CD14-positive monocyte (primary cell): ENCODE data around the gene TSPAN10. TPM values are rescaled to one million over a fixed set of nuclear protein-coding genes. Genes with fewer than 3 reads are reported as not detected.

Experiments
- DNase-seq, 3 donors: peaks; one replicate each; pipeline ENCODE4 v3.0.0-alpha.2; 2011 to 2022
- H2AFZ ChIP-seq: 2 replicates; pipeline ENCODE4 v1.6.0; 2012; ENCODE audit warnings: mild to moderate bottlenecking, low read depth, low read length, inconsistent platforms; ENCODE audit not compliant: insufficient read depth, poor library complexity, severe bottlenecking
- H3K27ac ChIP-seq, 2 donors: 1 replicate in 1 of 2; 2 replicates in 1 of 2; pipeline ENCODE4 v1.5.1; 2012 to 2013; ENCODE audit warnings: low read length in 2 of 2, control low read depth in 1 of 2, inconsistent platforms in 1 of 2, low read depth in 1 of 2, mild to moderate bottlenecking in 1 of 2
- H3K27me3 ChIP-seq, 2 donors: one replicate each; pipeline versions ENCODE4 v1.6.0 to v1.6.1; 2011 to 2013; ENCODE audit warnings: low read length in 2 of 2; ENCODE audit not compliant: control insufficient read depth in 2 of 2, insufficient read depth in 2 of 2
- H3K36me3 ChIP-seq, 2 donors: replicated peaks in 1 of 2; 1 replicate in 1 of 2; 2 replicates in 1 of 2; pipeline versions ENCODE4 v1.5.1 to v1.6.1; 2012 to 2013; ENCODE audit warnings: low read length in 2 of 2, control low read depth in 1 of 2, inconsistent platforms in 1 of 2, mild to moderate bottlenecking in 1 of 2; ENCODE audit not compliant: insufficient read depth in 2 of 2, control insufficient read depth in 1 of 2
- H3K4me1 ChIP-seq, 2 donors: 1 replicate in 1 of 2; 2 replicates in 1 of 2; pipeline versions ENCODE4 v1.5.1 to v1.6.1; 2012 to 2013; ENCODE audit warnings: low read length in 2 of 2, control low read depth in 1 of 2, inconsistent platforms in 1 of 2, mild to moderate bottlenecking in 1 of 2, moderate library complexity in 1 of 2; ENCODE audit not compliant: insufficient read depth in 2 of 2, control insufficient read depth in 1 of 2
- H3K4me2 ChIP-seq: replicated peaks from 2 replicates; pipeline ENCODE3; 2012; ENCODE audit warnings: low read length, moderate library complexity, mild to moderate bottlenecking; ENCODE audit not compliant: poor library complexity, severe bottlenecking; ENCODE audit errors: extremely low read depth
- H3K4me3 ChIP-seq, 3 experiments: fragments of 200-600 bp in 1 of 3; sonication (generic) in 1 of 3; replicated peaks in 1 of 3; 1 replicate in 2 of 3; 2 replicates in 1 of 3; pipeline ENCODE4 v1.5.1; 2011 to 2013; ENCODE audit warnings: low read length in 3 of 3, mild to moderate bottlenecking in 3 of 3, control low read depth in 2 of 3, low read depth in 2 of 3, inconsistent platforms in 1 of 3, moderate library complexity in 1 of 3
- H3K79me2 ChIP-seq: 2 replicates; pipeline ENCODE4 v1.6.0; 2012; ENCODE audit warnings: mild to moderate bottlenecking, control low read depth, inconsistent platforms, low read length, moderate library complexity; ENCODE audit not compliant: insufficient read depth
- H3K9ac ChIP-seq: 2 replicates; pipeline ENCODE4 v1.6.0; 2017; ENCODE audit warnings: low read length, mild to moderate bottlenecking; ENCODE audit not compliant: insufficient read depth, poor library complexity, severe bottlenecking
- H3K9me3 ChIP-seq, 2 donors: replicated peaks in 1 of 2; 1 replicate in 1 of 2; 2 replicates in 1 of 2; pipeline versions ENCODE4 v1.5.1 to v1.6.1; 2012 to 2013; ENCODE audit warnings: low read length in 2 of 2, control low read depth in 1 of 2; ENCODE audit not compliant: control insufficient read depth in 1 of 2, insufficient read depth in 1 of 2
- H4K20me1 ChIP-seq: 2 replicates; pipeline ENCODE4 v1.6.0; 2012; ENCODE audit warnings: mild to moderate bottlenecking, low read length, control low read depth, moderate library complexity; ENCODE audit not compliant: insufficient read depth
- H3K27ac Mint-ChIP-seq, 7 donors: one replicate each; pipeline ENCODE4 v1.8.0; 2020; ENCODE audit warnings: mild to moderate bottlenecking in 7 of 7, mixed read lengths in 7 of 7, moderate library complexity in 6 of 7, inconsistent platforms in 2 of 7
- H3K27me3 Mint-ChIP-seq, 3 donors: one replicate each; pipeline ENCODE4 v1.8.0; 2021 to 2022; ENCODE audit warnings: low read depth in 3 of 3, mild to moderate bottlenecking in 3 of 3, mixed read lengths in 3 of 3, moderate library complexity in 3 of 3, inconsistent platforms in 1 of 3
- H3K36me3 Mint-ChIP-seq, 2 donors: one replicate each; pipeline ENCODE4 v1.8.0; 2020; ENCODE audit warnings: mixed read lengths in 2 of 2, inconsistent platforms in 1 of 2, mild to moderate bottlenecking in 1 of 2
- H3K4me1 Mint-ChIP-seq: one replicate; pipeline ENCODE4 v1.8.0; 2020; ENCODE audit warnings: mild to moderate bottlenecking, mixed read lengths
- H3K4me3 Mint-ChIP-seq, 2 donors: one replicate each; pipeline ENCODE4 v1.8.0; 2020; ENCODE audit warnings: mild to moderate bottlenecking in 2 of 2, mixed read lengths in 2 of 2, moderate library complexity in 1 of 2
- H3K9me3 Mint-ChIP-seq, 7 donors: one replicate each; pipeline ENCODE4 v1.8.0; 2020 to 2022; ENCODE audit warnings: mixed read lengths in 7 of 7, mild to moderate bottlenecking in 6 of 7, moderate library complexity in 6 of 7, inconsistent platforms in 2 of 7
- WGBS: methylation state at CpG from one replicate; pipeline ENCODE4 v1.1.5; 2013; ENCODE audit warnings: missing lambda C conversion rate; ENCODE audit not compliant: insufficient coverage; 5-methylcytosine and 5-hydroxymethylcytosine counted together
- intact Hi-C, 2 donors: fragments of 100-400 bp; cut with micrococcal nuclease; formaldehyde crosslinking; loops; one replicate each; pipeline versions ENCODE4 v1.15.0 to v1.15.1; 2023
- polyA minus RNA-seq: library from RNA; depleted of rRNA, polyadenylated mRNA; stranded (reverse); fragments of >200 nt; gene quantifications from 2 replicates; pipeline ENCODE4 v1.2.3, GENCODE V29; 2012
- polyA plus RNA-seq, 3 donors: library from polyadenylated mRNA; depleted of rRNA in 1 of 3; unstranded in 2 of 3; stranded (reverse) in 1 of 3; fragments of 300-500 nt in 2 of 3; fragments of >200 nt in 1 of 3; fragmentation: Illumina TruSeq in 2 of 3; gene quantifications; 1 replicate in 2 of 3; 2 replicates in 1 of 3; pipeline ENCODE4 v1.2.3, GENCODE V29; 2012 to 2021
- total RNA-seq, 12 experiments: library from RNA in 1 of 12; stranded (reverse) in 1 of 12; fragments of 120-200 nt in 1 of 12; gene quantifications; one replicate each; pipeline ENCODE4 v1.2.4 and lab custom pipeline; 2013 to 2026; ENCODE audit warnings: mixed read lengths in 6 of 12, inconsistent platforms in 1 of 12
- TF ChIP-seq, protein P1 (sequence below): fragments of 200-600 bp; IDR thresholded peaks from one replicate; pipeline ENCODE4 v1.8.0; 2022; ENCODE audit warnings: antibody characterized with exemption, mild to moderate bottlenecking

TSPAN10 gene
- 0.10 TPM for total RNA-seq (2013)
- polyA plus RNA-seq, result not detected
- polyA minus RNA-seq, result 0.14 TPM in 1 of 2 replicates, not detected in the other
- 0 to 1.5 (median 0.16) reads per million in 11 experiments for total RNA-seq (lab: John Stamatoyannopoulos, UW)

DNA sequence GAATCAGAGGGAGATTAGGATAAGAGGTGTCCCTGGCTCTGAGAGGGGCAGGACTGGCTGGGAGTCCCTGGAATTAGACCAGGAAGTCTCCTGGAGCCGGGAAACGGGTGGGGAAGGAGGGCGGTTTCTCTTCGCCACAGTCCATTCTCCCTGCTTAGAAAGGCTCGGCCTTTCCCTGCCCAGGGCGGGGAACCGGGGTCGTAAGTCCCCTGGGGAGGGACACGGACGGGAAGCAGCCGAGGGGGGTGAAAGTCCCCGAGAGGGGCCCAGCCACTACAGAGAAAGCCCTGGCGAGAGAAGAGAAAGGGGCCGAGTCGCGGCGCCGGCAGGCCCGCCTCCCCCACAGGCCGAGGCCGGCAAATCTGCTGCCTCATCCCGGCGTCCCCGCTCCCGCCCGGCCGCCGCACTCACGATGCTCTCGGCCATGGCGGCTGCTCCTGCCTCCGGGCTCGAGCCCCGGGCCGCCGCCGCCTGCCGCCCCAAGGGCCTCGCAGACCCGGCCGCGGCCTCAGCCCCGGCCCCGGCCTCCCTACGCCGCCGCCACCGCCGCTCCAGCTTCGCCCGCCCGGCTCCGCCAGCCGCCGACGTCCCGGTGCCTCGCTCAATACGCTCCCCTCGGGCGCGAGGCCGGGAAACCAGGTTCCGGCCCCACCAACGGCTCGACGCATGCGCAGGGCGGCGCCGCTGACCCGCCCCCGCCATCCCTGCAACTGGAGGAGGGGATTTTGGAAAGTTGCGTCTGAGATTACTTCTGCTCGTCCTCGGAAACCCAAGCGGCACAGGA, at the start of gene TSPAN10, which contains the start of gene NPLOC4:
Gene TSPAN10, plus strand, starts transcription at position 692 of the 784 bp plus-strand sequence. CDS start 5,217 bp downstream, outside the sequence.
Gene NPLOC4, minus strand, starts transcription at position 608 of the 784 bp plus-strand sequence. Its CDS starts 182 bp downstream, at position 426.
- Histone ChIP-seq H3K4me2 (peak within 1 kb of the TSS; percentile 87), H3K27me3 (no peaks in the 10 kb centered on the region), H3K4me3 (peak within 1 kb of the TSS; percentile 89 to 94 (median 94)), H3K79me2 (peaks cover 51% of the 10 kb centered on the region), H3K9ac (peak within 1 kb of the TSS; percentile 83), H3K27ac (peak within 1 kb of the TSS; percentile 78 to 84), H3K36me3 (peaks cover 0 to 2% of the 10 kb centered on the region in 2 donors), H3K9me3 (no peaks in the 10 kb centered on the region), H2AFZ (peak within 1 kb of the TSS; percentile 75), H4K20me1 (peaks cover 45% of the 10 kb centered on the region), H3K4me1 (peaks cover 17 to 20% of the 10 kb centered on the region in 2 donors)
- TF ChIP-seq, protein P1, sequence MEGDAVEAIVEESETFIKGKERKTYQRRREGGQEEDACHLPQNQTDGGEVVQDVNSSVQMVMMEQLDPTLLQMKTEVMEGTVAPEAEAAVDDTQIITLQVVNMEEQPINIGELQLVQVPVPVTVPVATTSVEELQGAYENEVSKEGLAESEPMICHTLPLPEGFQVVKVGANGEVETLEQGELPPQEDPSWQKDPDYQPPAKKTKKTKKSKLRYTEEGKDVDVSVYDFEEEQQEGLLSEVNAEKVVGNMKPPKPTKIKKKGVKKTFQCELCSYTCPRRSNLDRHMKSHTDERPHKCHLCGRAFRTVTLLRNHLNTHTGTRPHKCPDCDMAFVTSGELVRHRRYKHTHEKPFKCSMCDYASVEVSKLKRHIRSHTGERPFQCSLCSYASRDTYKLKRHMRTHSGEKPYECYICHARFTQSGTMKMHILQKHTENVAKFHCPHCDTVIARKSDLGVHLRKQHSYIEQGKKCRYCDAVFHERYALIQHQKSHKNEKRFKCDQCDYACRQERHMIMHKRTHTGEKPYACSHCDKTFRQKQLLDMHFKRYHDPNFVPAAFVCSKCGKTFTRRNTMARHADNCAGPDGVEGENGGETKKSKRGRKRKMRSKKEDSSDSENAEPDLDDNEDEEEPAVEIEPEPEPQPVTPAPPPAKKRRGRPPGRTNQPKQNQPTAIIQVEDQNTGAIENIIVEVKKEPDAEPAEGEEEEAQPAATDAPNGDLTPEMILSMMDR, result no peak
- Mint-ChIP-seq H3K4me1 (peaks cover 23% of the 10 kb centered on the region), H3K4me3 (peak within 1 kb of the TSS; percentile 94 to 97), H3K27me3 (peaks cover 0 to 6% (median 0%) of the 10 kb centered on the region in 3 donors), H3K36me3 (peaks cover under 1 to 1% of the 10 kb centered on the region in 2 donors), H3K9me3 (no peaks in the 10 kb centered on the region), H3K27ac (peak within 1 kb of the TSS; percentile 86 to 96 (median 90))
- peak; percentile 81 to 95 (median 83) for DNase-seq
- intact Hi-C loops, result no loop called here
- WGBS, result under 1% methylated on average over 68 of the region's 77 CpGs

DNA sequence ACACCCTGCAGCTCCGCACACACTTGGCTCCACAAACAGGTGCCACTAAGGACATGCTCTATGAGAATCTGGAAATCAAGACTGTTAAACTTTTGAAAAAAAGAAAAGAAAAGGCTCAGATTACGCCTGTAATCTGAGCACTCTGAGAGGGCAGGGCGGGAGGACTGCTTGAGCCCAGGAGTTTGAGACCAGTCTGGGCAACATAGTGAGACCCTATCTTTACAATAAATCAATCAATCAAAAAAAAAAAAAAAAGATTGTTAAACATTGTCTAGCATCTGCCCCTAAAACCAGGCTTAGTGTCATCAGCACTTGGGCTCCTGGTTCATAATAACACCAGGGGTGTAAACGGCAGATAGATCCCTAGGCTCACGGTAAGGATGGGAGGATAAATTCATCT, 47.4 kb upstream of the TSPAN10 start:
- no peak overlapping the region for H3K27ac ChIP-seq
- H3K9ac ChIP-seq, result no peak overlapping the region
- H3K4me1 Mint-ChIP-seq, result no peaks in the 10 kb centered on the region
- peaks cover 7% of the 10 kb centered on the region for H3K79me2 ChIP-seq
- H2AFZ ChIP-seq, result no peak overlapping the region
- TF ChIP-seq, protein P1, result no peak
- H3K27ac Mint-ChIP-seq, result peak overlapping the region in 1 of 7 donors; percentile 43
- H3K36me3 ChIP-seq, result peaks cover 79 to 98% of the 10 kb centered on the region in 2 donors
- no CpG with 5 or more reads among the region's 5 CpGs for WGBS
- H3K4me1 ChIP-seq, result no peaks in the 10 kb centered on the region
- no peak overlapping the region for H3K4me3 ChIP-seq
- H4K20me1 ChIP-seq, result peaks cover 9% of the 10 kb centered on the region
- peaks cover 77 to 97% of the 10 kb centered on the region in 2 donors for H3K36me3 Mint-ChIP-seq
- intact Hi-C loops, result no loop called here
- DNase-seq, result no peak
- H3K4me2 ChIP-seq, result no peak overlapping the region
- no peaks in the 10 kb centered on the region for H3K27me3 ChIP-seq
- H3K9me3 ChIP-seq, result no peaks in the 10 kb centered on the region
- H3K4me3 Mint-ChIP-seq, result no peak overlapping the region
- H3K27me3 Mint-ChIP-seq, result no peaks in the 10 kb centered on the region
- H3K9me3 Mint-ChIP-seq, result no peaks in the 10 kb centered on the region
